GM12878 (cell line): ENCODE measurements around the gene UPP2. TPM values are rescaled to one million over a fixed set of nuclear protein-coding genes. Genes with fewer than 3 reads are reported as not detected.

Experiments
- ATAC-seq: fragments of 200-7000 bp; cut with Tn5 transposase; 3 replicates; pipeline ENCODE4 v1.9.1; 2020; ENCODE audit warnings: mild to moderate bottlenecking, moderate library complexity
- BruUV-seq: library from RNA; stranded (reverse); fragments of 400-500 nt; replicated peaks from 2 replicates; lab custom pipeline; 2021; lab: Mats Ljungman, UMichigan
- CTCF ChIA-PET: fragments of 300-600 bp; sonication (Branson Sonifier 250); formaldehyde crosslinking; extraction: SDS; loops from one replicate; lab custom pipeline; 2021; ENCODE audit warnings: inconsistent platforms; lab: Yijun Ruan, JAX
- POLR2A ChIA-PET: fragments of 350-600 bp; formaldehyde crosslinking; extraction: SDS; loops from one replicate; lab custom pipeline; 2021; ENCODE audit warnings: inconsistent platforms; lab: Charles Lee
- RAD21 ChIA-PET: fragments of 300-600 bp; sonication (Branson Sonifier 250); formaldehyde crosslinking; loops from one replicate; lab custom pipeline; 2023; ENCODE audit warnings: antibody characterized with exemption; ENCODE audit not compliant: unreplicated experiment; lab: Charles Lee
- SMC1A ChIA-PET: fragments of 300-600 bp; sonication (Branson Sonifier 250); formaldehyde crosslinking; loops from one replicate; lab custom pipeline; 2023; ENCODE audit not compliant: unreplicated experiment, uncharacterized antibody; lab: Charles Lee
- DNase-seq: peaks from one replicate; pipeline ENCODE4 v3.0.0-alpha.2; 2011; ENCODE audit warnings: low read depth, low spot score
- FAIRE-seq: peaks from 3 replicates; lab custom pipeline; 2011; peaks lifted over from hg19 to GRCh38; lab: Jason Lieb, UNC
- H2AFZ ChIP-seq: 2 replicates; pipeline ENCODE4 v1.6.0; 2011; ENCODE audit warnings: low read depth, low read length, control low read depth; ENCODE audit not compliant: control insufficient read depth
- H3K27ac ChIP-seq: 2 replicates; pipeline ENCODE4 v1.5.1; 2011; ENCODE audit warnings: control low read depth; ENCODE audit not compliant: control insufficient read depth, insufficient read depth
- H3K27me3 ChIP-seq, 2 experiments: replicated peaks in 1 of 2; 2 replicates each; pipeline versions ENCODE4 v1.6.0 to v1.6.1; 2011; ENCODE audit warnings: low read length in 1 of 2; ENCODE audit not compliant: control insufficient read depth in 2 of 2, insufficient read depth in 2 of 2
- H3K36me3 ChIP-seq, 2 experiments: 2 replicates each; pipeline ENCODE4 v1.5.1; 2011; ENCODE audit warnings: low read length in 1 of 2; ENCODE audit not compliant: control insufficient read depth in 2 of 2, insufficient read depth in 2 of 2
- H3K4me1 ChIP-seq: 2 replicates; pipeline ENCODE4 v1.6.1; 2011; ENCODE audit warnings: mild to moderate bottlenecking, low read length, moderate library complexity, mixed read lengths; ENCODE audit not compliant: control insufficient read depth, insufficient read depth
- H3K4me2 ChIP-seq: 2 replicates; pipeline ENCODE4 v1.6.0; 2011; ENCODE audit warnings: control low read depth; ENCODE audit not compliant: control insufficient read depth, insufficient read depth
- H3K4me3 ChIP-seq: fragments of 200-600 bp; sonication (generic); 2 replicates; pipeline ENCODE4 v1.5.1; 2016
- H3K79me2 ChIP-seq: 2 replicates; pipeline ENCODE4 v1.6.0; 2011; ENCODE audit warnings: low read length; ENCODE audit not compliant: control insufficient read depth, insufficient read depth
- H3K9ac ChIP-seq: 2 replicates; pipeline ENCODE4 v1.8.0; 2011; ENCODE audit warnings: low read length, control low read depth, mixed read lengths; ENCODE audit not compliant: control insufficient read depth, insufficient read depth
- H3K9me3 ChIP-seq: replicated peaks from 3 replicates; pipeline ENCODE4 v1.5.1; 2011; ENCODE audit warnings: mild to moderate bottlenecking, low read length; ENCODE audit not compliant: control insufficient read depth, insufficient read depth
- H4K20me1 ChIP-seq: 2 replicates; pipeline ENCODE4 v1.6.0; 2011; ENCODE audit not compliant: control insufficient read depth, insufficient read depth
- CHD2 ChIP-seq: IDR thresholded peaks from 2 replicates; pipeline ENCODE4 v1.6.1; 2011; ENCODE audit warnings: low read depth, low read length, improper control_type of control experiment, borderline replicate concordance
- ESRRA ChIP-seq: IDR thresholded peaks from 2 replicates; pipeline ENCODE4 v1.6.1; 2012; ENCODE audit warnings: mild to moderate bottlenecking, low read length, improper control_type of control experiment
- GABPA ChIP-seq: IDR thresholded peaks from 2 replicates; pipeline ENCODE4 v1.6.1; 2014; ENCODE audit warnings: antibody characterized with exemption, low read depth, mild to moderate bottlenecking, inconsistent platforms
- HDAC6 ChIP-seq: fragments of 200-600 bp; sonication (generic); IDR thresholded peaks from one replicate; pipeline ENCODE4 v1.8.0; 2017; ENCODE audit warnings: antibody characterized with exemption; ENCODE audit not compliant: unreplicated experiment
- NFXL1 ChIP-seq: fragments of 450-650 bp; IDR thresholded peaks from 2 replicates; pipeline ENCODE4 v1.6.1; 2017; ENCODE audit warnings: antibody characterized with exemption, mild to moderate bottlenecking, borderline replicate concordance
- PML ChIP-seq: IDR thresholded peaks from 2 replicates; pipeline ENCODE4 v1.6.1; 2012; ENCODE audit warnings: low read length, inconsistent platforms
- RAD51 ChIP-seq: fragments of 450-650 bp; IDR thresholded peaks from 2 replicates; pipeline ENCODE4 v1.6.1; 2016; ENCODE audit warnings: moderate library complexity, mild to moderate bottlenecking, inconsistent platforms
- RFX5 ChIP-seq: IDR thresholded peaks from 2 replicates; pipeline ENCODE4 v1.6.1; 2011; ENCODE audit warnings: low read depth, low read length, improper control_type of control experiment
- SMC3 ChIP-seq: IDR thresholded peaks from 2 replicates; pipeline ENCODE4 v1.6.1; 2011; ENCODE audit warnings: low read length, improper control_type of control experiment, borderline replicate concordance
- STAT1 ChIP-seq: fragments of 450-650 bp; conservative IDR thresholded peaks from 2 replicates; pipeline ENCODE4 v1.6.1; 2014; ENCODE audit warnings: antibody characterized with exemption, mild to moderate bottlenecking
- TAF1 ChIP-seq: IDR thresholded peaks from 2 replicates; pipeline ENCODE4 v1.6.1; 2011; ENCODE audit warnings: mild to moderate bottlenecking, low read depth, low read length, borderline replicate concordance
- WGBS: methylation state at CpG from one replicate; pipeline ENCODE4 v1.1.6; 2016; ENCODE audit warnings: low lambda C conversion rate; ENCODE audit not compliant: insufficient replicate concordance, insufficient coverage; ENCODE audit errors: missing lambda C conversion rate; 5-methylcytosine and 5-hydroxymethylcytosine counted together
- in situ Hi-C: fragments of 300-500 bp; cut with MboI; formaldehyde crosslinking; loops from 9 replicates; pipeline ENCODE4 v1.14.3; 2018; ENCODE audit warnings: mixed read lengths
- intact Hi-C: fragments of 100-400 bp; cut with micrococcal nuclease; formaldehyde crosslinking; loops from one replicate; pipeline ENCODE4 v1.14.2; 2022; ENCODE audit not compliant: unreplicated experiment
- polyA plus RNA-seq, 11 experiments: library from polyadenylated mRNA; depleted of rRNA in 4 of 11; unstranded in 6 of 11; stranded (reverse) in 5 of 11; fragments of >200 nt; fragmentation: Nextera tagmentation in 4 of 11; fragmentation: Illumina TruSeq in 1 of 11; extraction: Ambion mirVana in 4 of 11; extraction: Trizol in 1 of 11; gene quantifications; 1 replicate in 1 of 11; 2 replicates in 10 of 11; pipeline versions ENCODE4 v1.2.1 to v1.2.3, GENCODE V29; 2011 to 2016; ENCODE audit warnings: inconsistent platforms in 2 of 11, missing spikeins in 2 of 11, low read depth in 1 of 11
- total RNA-seq, 4 experiments: library from RNA; depleted of rRNA in 3 of 4; stranded (reverse); fragments of >200 nt in 3 of 4; fragmentation: Illumina TruSeq in 1 of 4; extraction: Trizol in 1 of 4; gene quantifications; 2 replicates each; pipeline versions ENCODE4 v1.2.1 to v1.2.3, GENCODE V29; 2013 to 2021
- TF ChIP-seq, protein P1 (sequence below): IDR thresholded peaks from 2 replicates; pipeline ENCODE4 v1.6.1; 2012; ENCODE audit warnings: improper control_type of control experiment, low read depth, low read length; ENCODE audit not compliant: insufficient replicate concordance

The UPP2 gene
- total and polyA plus RNA-seq, 10 of the 15 experiments (the other 5 are each of a cell fraction or from before 2014, with no cell fraction given), result not detected

DNA sequence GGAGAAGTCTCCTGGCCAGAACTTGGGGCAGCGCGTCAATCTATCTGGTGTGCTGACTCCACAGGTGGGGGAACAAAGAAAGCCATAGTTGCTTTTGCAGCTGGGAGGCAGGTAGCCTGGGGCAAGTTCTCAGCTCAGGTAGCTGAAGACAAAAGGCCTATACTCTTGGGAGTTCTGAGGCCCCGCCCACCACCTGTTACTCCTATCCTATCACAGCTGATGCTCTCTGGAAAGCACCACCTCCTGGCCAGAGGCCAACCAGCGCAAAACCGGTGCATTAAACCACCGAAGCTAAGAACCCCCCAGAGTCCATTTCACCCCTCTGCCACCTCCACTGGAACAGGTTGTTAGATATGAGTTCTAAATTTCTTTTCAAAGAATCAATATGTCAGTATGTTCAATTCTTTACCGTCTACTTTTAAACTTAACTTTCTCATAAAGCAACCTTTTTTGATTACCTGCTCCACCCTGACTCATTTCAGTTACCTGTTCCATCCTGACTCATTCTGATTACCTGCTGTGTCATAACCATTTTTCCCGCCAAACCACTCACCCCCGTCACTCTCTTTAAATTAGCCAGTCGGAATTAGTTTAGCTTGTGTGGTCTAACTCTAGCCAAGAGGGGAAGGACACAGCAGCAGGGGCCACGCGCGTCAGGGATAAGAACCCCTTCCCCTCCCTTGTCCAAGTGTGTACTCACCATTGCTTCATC is 43.4 kb downstream of the UPP2 start:
- intact Hi-C loops (no loop called here), in situ Hi-C loops (no loop called here)
- DNase-seq (no peak), ATAC-seq (no peak), FAIRE-seq (no peak)
- Histone ChIP-seq H3K27ac (no peak overlapping the region), H3K27me3 (no peaks in the 10 kb centered on the region), H3K4me1 (no peaks in the 10 kb centered on the region), H2AFZ (no peak overlapping the region), H4K20me1 (no peaks in the 10 kb centered on the region), H3K4me3 (no peak overlapping the region), H3K79me2 (no peaks in the 10 kb centered on the region), H3K4me2 (no peak overlapping the region), H3K36me3 (no peaks in the 10 kb centered on the region), H3K9me3 (no peaks in the 10 kb centered on the region), H3K9ac (no peak overlapping the region)
- 52% methylated on average over 13 of the region's 13 CpGs for whole genome bisulfite sequencing
- no peak for TF ChIP-seq TAF1
- ChIA-PET RAD21 (no interaction called here), POLR2A (no interaction called here), SMC1A (no interaction called here), CTCF (no interaction called here)
- no TSS peak for BruUV-seq

- no peak for ATAC-seq
- H3K27me3 ChIP-seq, result no peaks in the 10 kb centered on the region
- no peak overlapping the region for H3K9ac ChIP-seq
- ChIA-PET RAD21 (no interaction called here), POLR2A (no interaction called here), SMC1A (no interaction called here), CTCF (no interaction called here)
- in situ Hi-C loops (no loop called here), intact Hi-C loops (no loop called here)
- FAIRE-seq, result no peak
- no peaks in the 10 kb centered on the region for H3K79me2 ChIP-seq
- no peak overlapping the region for H2AFZ ChIP-seq
- no peaks in the 10 kb centered on the region for H3K36me3 ChIP-seq
- no peaks in the 10 kb centered on the region for H3K9me3 ChIP-seq
- BruUV-seq, result no TSS peak
- 19% methylated on average over 3 of the region's 3 CpGs for WGBS
- no peaks in the 10 kb centered on the region for H3K4me1 ChIP-seq
- no peak for DNase-seq
- no peak overlapping the region for H3K4me2 ChIP-seq
- no peaks in the 10 kb centered on the region for H4K20me1 ChIP-seq
- no peak overlapping the region for H3K4me3 ChIP-seq
- H3K27ac ChIP-seq, result no peak overlapping the region
- no peak for TF ChIP-seq GABPA
- TF ChIP-seq CHD2, result no peak
- TF ChIP-seq RFX5, result no peak
- no peak for TF ChIP-seq STAT1
- TF ChIP-seq ESRRA, result no peak
- TF ChIP-seq, protein P1, sequence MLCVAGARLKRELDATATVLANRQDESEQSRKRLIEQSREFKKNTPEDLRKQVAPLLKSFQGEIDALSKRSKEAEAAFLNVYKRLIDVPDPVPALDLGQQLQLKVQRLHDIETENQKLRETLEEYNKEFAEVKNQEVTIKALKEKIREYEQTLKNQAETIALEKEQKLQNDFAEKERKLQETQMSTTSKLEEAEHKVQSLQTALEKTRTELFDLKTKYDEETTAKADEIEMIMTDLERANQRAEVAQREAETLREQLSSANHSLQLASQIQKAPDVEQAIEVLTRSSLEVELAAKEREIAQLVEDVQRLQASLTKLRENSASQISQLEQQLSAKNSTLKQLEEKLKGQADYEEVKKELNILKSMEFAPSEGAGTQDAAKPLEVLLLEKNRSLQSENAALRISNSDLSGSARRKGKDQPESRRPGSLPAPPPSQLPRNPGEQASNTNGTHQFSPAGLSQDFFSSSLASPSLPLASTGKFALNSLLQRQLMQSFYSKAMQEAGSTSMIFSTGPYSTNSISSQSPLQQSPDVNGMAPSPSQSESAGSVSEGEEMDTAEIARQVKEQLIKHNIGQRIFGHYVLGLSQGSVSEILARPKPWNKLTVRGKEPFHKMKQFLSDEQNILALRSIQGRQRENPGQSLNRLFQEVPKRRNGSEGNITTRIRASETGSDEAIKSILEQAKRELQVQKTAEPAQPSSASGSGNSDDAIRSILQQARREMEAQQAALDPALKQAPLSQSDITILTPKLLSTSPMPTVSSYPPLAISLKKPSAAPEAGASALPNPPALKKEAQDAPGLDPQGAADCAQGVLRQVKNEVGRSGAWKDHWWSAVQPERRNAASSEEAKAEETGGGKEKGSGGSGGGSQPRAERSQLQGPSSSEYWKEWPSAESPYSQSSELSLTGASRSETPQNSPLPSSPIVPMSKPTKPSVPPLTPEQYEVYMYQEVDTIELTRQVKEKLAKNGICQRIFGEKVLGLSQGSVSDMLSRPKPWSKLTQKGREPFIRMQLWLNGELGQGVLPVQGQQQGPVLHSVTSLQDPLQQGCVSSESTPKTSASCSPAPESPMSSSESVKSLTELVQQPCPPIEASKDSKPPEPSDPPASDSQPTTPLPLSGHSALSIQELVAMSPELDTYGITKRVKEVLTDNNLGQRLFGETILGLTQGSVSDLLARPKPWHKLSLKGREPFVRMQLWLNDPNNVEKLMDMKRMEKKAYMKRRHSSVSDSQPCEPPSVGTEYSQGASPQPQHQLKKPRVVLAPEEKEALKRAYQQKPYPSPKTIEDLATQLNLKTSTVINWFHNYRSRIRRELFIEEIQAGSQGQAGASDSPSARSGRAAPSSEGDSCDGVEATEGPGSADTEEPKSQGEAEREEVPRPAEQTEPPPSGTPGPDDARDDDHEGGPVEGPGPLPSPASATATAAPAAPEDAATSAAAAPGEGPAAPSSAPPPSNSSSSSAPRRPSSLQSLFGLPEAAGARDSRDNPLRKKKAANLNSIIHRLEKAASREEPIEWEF, result no peak
- TF ChIP-seq SMC3, result no peak
- no peak for TF ChIP-seq NFXL1
- no peak for TF ChIP-seq HDAC6
- no peak for TF ChIP-seq PML
- no peak for TF ChIP-seq RAD51
These were observed 51.8 kb downstream of the UPP2 start for GRCh38 chr2:158153270-158154015.
